COLO829 (cell line): ENCODE measurements around the gene ADAMTS7.
"Not testable (repeated sequence)": the region's sequence is repeated elsewhere in the genome, so short reads cannot be mapped to it uniquely, and the experiment has no call there.

Source experiments
- DNase-seq: peaks from one replicate; pipeline ENCODE4 v3.0.0; 2012; ENCODE audit warnings: low spot score

The ADAMTS7 gene

GRCh38 chr15:78782402-78782801 lies 28.9 kb downstream of the ADAMTS7 start:
- DNase-seq: not testable (repeated sequence)

- DNase-seq: not testable (repeated sequence)
Measured at GRCh38 chr15:78781381-78781780, 29.9 kb downstream of the ADAMTS7 start.

DNA sequence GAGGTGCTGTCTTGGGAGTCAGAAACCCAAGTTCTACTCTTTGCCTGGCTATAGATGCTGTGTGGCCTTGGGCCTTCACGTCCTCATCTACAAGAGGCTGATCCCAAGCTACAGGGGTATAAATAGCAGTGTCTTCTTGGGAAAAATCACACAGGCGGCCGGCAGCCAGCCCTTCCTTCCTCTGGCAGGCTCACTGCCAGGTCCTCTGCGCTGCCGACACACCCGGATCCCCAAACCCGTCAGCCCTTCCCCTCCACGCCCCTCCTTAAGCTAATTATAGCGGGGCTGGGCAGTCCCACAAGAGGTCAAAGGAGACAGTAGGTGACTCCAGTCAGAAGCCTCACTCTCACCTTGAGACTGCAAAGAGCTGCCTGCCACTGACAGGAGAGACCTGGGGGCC lies 31.3 kb downstream of the ADAMTS7 start:
- not testable (repeated sequence) for DNase-seq

GRCh38 chr15:78779176-78779785 lies 32.0 kb downstream of the ADAMTS7 start:
- not testable (repeated sequence) for DNase-seq

DNA sequence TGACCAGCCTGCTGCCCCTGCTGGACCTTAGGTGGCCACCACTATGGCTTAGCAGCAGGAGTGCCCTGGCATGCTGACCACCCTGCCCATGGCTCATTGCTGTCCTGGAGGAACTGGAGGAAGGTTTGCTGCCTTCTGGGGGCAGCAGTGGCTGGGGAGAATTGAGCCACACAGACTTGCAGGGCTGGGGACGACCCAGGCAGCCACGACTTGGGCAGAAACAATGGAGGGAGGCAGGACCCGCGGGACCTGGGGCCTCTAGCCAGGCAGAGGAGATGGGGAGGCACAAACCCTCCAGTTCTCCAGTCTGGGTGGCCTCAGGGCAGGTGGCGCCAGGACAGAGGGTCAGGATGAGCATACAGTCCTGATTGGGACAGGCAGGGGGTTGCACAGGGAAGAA lies 32.8 kb downstream of the ADAMTS7 start:
- DNase-seq: no peak

DNA sequence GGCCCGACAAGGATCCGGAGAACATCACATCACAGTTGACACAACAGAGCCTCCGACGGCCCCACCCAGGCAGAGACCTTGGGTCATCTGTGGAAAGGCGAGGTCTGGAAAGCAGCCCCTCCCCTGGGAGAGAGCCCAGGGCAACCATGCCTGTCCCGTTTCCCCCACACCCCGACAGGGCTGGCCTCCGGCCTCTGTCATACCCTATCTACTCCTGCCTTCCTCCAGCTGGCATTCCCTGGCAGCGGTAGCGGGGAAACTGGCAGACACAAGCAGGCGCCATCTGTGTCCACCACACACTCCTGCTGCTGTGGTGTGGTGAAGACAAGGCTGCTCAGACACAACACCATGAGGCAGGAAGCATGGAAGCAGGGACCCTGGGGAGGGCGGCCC lies 33.3 kb downstream of the ADAMTS7 start:
- DNase-seq: not testable (repeated sequence)

- DNase-seq: not testable (repeated sequence)
Measured at GRCh38 chr15:78777290-78777952, 33.8 kb downstream of the ADAMTS7 start.

DNA sequence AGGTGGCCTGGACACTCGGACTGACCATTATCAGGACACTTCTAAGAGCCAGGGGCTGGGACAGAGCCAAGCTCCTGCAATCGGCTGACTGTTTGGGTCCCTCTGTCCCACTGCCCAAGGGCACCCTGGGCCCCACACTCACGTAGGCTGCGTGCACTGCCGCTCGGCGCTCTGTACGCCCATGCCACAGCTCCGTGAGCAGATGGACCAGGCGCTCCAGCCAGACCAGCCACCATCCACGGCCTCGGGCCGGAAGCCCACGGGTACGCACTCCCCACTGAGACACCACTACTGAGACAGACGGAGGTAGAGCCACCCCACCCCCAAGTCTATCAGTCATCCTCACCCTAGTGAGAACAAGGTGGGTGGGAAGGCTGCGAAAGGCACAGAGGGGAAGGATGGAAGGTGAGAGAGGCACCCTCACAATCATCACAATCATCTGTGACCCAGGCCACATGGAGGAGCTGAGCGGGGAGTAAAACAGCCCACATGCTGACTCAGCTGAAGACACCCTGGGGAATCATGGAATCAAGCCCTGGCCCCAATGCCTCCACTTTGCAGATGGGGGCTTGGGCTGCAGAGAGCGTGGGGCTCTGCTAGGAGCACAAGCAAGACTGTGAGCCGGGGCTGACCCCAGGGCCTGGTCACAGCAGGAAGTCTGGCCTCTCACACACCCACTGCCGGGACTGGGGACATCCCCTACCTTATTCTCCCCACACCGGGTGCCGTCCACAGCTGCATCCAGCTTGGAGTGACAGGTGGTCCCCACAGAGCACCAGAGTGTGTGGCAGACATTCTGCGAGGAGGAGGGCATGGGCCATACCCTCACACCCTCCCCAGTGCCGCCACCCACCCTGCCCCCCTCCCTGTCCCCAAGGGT lies 35.0 kb downstream of the ADAMTS7 start:
- not testable (repeated sequence) for DNase-seq

DNA sequence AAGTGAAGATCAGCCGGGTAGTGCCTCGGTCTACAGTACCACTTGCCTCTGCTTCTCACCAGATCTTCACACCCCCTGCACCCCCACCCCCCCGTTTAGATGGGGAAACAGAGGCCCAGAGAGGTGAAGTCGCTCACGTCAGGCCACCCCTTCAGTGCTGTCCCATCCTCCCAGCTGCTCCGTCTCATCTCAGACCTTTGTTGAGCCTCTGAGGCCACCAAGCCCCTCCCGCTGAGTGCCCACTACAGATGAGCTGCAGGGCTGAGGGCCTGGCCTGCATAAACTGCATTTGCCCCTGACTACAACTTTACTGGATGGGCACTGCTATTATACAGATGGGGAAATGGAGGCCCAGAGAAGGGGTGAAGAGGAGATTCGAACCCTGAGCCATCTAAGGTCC lies 35.8 kb downstream of the ADAMTS7 start:
- no peak for DNase-seq

DNA sequence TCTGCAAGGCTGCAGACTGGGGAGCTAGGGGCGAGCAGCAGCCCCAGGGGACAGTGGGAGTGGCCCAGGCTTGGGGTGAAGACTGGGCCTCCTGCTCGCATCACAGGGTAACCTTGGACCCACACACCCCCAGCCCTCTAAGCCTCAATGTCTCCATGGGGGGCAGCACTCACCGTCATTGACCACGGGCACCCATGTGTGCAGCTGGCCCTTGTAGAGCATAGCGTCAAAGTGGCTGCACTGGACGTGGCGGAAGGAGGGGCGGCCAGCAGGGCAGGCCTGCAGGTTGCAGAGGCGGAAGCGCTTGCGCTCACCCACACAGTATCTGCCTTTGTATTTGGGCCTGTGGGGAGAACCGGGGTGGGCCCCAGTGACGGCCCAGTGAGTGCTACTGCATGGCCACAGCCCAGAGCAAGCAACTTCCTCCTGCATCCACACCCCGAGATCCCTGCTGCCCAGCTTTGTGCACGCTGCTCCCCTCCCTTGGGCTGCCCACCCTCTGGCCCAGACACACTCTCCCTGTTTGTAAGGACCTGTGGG lies 36.7 kb downstream of the ADAMTS7 start:
- DNase-seq: not testable (repeated sequence)

GRCh38 chr15:78773765-78774450 lies 37.4 kb downstream of the ADAMTS7 start:
- not testable (repeated sequence) for DNase-seq

DNA sequence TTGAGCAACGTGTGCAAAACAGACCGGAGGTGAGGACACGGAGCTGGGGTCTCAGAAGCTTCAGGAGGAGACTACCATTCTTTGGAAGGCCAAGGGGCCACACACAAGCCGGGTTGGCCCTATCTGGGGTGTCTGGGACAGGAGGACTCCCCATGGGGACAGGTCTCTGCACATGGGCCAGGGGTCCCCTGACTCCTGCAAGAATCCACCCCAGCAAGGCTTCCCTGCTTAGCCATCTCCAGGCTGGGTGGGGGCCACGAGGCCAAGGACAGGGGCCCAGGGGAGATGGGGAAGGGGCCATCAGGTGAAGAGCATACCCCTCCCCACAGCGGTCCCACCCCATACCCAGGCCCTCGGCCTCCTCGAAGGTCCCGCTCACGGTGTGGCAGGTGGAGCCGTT lies 38.5 kb downstream of the ADAMTS7 start:
- DNase-seq: no peak

GRCh38 chr15:78771436-78772000 lies 39.7 kb downstream of the ADAMTS7 start:
- not testable (repeated sequence) for DNase-seq

DNA sequence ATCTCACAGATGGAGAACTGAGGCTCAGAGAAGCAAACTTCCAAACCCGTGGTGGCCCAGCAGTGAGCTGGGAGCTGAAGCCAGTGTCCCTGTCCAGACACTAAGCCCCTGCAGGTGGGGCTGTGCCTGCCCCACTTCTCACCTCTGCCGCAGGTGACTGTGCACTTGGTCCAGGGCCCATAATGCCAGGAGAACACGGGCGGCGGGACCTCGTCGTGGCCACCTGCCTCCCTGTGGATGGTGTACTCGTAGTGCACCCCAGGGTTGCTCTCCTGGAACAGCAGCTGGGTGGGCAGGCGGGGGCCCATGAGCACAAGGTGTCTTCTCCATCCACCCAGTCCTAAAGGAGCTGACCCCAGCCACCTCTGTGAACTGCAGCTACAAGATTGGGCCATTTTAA lies 40.2 kb downstream of the ADAMTS7 start:
- DNase-seq: not testable (repeated sequence)

DNA sequence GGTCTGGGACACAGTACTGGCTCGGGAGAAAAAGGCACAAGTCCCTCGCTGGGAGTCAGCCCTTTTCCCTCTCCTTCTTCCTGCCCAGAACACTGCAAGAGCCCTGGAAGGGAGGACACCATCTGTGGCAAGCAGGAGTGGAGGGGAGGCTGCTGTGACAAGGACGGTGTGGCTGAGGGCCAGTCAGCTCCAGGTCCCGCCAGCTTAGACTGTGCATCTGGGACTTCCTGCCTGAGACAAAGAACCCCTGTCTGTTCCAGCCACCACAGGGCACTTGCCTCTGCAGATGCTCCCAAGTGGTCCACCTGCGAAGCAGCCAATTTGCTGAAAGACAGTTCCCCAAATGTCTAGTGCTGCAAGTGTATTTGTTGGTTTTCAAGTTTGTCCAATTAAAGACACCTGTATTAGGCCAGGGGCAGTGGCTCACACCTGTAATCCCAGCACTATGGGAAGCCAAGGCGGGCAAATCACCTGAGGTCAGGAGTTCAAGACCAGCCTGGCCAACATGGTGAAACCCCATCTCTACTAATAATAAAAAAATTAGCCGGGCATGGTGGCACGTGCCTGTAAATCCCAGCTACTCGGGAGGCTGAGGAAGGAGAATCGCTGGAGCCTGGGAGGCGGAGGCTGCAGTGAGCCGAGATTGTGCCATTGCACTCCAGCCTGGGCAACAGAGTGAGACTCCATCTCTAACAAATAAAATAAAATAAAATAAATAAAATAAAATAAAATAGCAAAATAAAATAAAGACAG lies 41.6 kb downstream of the ADAMTS7 start:
- not testable (repeated sequence) for DNase-seq

- no peak for DNase-seq
Measured at GRCh38 chr15:78768531-78769408, 42.5 kb downstream of the ADAMTS7 start.

DNA sequence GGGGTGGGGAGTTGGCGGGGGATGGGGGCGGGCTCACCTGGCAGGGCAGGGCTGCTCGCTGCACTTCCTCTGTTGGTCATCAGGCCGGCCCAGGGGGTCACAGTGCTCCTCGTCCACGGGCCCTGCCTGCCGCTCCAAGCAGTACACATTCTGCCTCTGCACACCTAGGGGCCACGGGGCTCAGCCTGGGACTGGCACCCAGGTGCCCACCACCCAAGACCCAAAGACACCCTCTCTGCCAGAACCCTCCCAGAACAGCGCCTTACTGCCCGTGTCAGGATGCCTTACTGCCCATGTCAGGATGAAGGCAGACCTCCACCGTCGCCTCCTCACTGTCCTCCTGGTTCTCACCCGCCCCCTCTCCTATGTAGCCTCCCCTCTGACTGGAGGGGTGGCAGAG lies 43.2 kb downstream of the ADAMTS7 start:
- no peak for DNase-seq

GRCh38 chr15:78767331-78767951 lies 43.8 kb downstream of the ADAMTS7 start:
- no peak for DNase-seq

DNA sequence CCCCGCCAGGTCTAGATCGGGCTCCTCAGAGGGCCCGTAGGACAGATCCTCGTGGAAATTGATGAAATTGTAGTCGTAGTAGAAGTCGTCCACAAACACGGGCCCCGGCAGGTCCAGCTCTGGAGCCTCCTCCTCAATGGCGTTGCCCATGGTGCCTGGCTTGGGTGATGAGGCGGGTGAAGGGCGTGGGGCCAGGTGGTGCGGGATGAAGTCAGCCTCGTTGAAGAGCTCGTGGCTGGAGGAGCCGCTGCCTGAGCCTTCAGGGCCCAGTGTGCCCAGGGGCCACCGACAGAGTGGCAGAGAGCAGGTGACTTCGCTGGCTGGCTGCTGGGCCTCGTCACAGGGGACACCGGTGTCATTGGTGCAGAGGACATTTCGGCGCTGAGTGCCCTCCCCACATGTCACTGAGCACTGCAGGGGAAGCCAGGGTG lies 44.6 kb downstream of the ADAMTS7 start:
- DNase-seq: not testable (repeated sequence)
